Type B pancreatic cell (in vitro differentiated cells): ENCODE results near the gene TMPRSS3. TPM values are rescaled to one million over a fixed set of nuclear protein-coding genes. Genes with fewer than 3 reads are reported as not detected.

ENCODE experiments used
- DNase-seq: peaks from one replicate; pipeline ENCODE4 v3.0.0; 2021; ENCODE audit warnings: mixed read lengths; ENCODE audit not compliant: unreplicated experiment; ENCODE audit errors: extremely low spot score
- H3K27ac Mint-ChIP-seq: 2 replicates; pipeline ENCODE4 v1.8.0; 2021; ENCODE audit warnings: mild to moderate bottlenecking, mixed read lengths
- H3K27me3 Mint-ChIP-seq: 2 replicates; pipeline ENCODE4 v1.8.0; 2021; ENCODE audit warnings: mixed read lengths
- H3K36me3 Mint-ChIP-seq: 2 replicates; pipeline ENCODE4 v1.8.0; 2021; ENCODE audit warnings: mixed read lengths
- H3K4me1 Mint-ChIP-seq: one replicate; pipeline ENCODE4 v1.8.0; 2021; ENCODE audit warnings: mixed read lengths; ENCODE audit not compliant: unreplicated experiment
- H3K4me3 Mint-ChIP-seq: 2 replicates; pipeline ENCODE4 v1.8.0; 2021; ENCODE audit warnings: mild to moderate bottlenecking, mixed read lengths
- H3K9me3 Mint-ChIP-seq: 2 replicates; pipeline ENCODE4 v1.8.0; 2021; ENCODE audit warnings: mixed read lengths
- total RNA-seq: library from RNA; stranded (reverse); gene quantifications from 2 replicates; pipeline ENCODE4 v1.2.1, GENCODE V29; 2021; ENCODE audit warnings: low replicate concordance
- TF ChIP-seq, protein P1 (sequence below): fragments of 200-600 bp; sonication (generic); conservative IDR thresholded peaks from 2 replicates; pipeline ENCODE4 v1.5.0; 2021; ENCODE audit warnings: antibody characterized with exemption, mild to moderate bottlenecking

TMPRSS3 gene
- total RNA-seq, 1 donor from 2014 or later: 1.3 TPM

DNA sequence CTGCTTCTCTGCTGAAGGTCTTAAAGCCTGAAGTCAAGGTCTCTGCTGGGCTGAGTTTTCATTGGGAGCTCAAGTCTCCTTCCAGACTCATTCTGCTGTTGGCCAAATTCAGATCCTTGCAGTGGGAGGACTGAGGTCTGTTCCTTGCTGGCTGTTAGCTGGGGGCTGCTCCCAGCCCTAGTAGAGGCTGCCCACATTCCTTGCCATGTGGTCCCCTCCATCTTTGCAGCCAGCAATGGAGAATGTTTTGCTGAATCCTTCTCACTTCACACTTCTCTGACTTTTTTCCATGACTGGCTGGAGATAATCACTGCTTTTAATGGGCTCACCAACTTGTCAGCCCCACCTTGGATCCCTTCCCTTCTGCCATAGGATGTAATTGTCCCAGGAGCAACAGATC lies 41.1 kb upstream of the TMPRSS3 start:
- Mint-ChIP-seq H3K27ac (no peak overlapping the region), H3K36me3 (no peaks in the 10 kb centered on the region), H3K4me1 (no peaks in the 10 kb centered on the region), H3K9me3 (peaks cover 7% of the 10 kb centered on the region), H3K4me3 (no peak overlapping the region), H3K27me3 (peaks cover 27% of the 10 kb centered on the region)
- TF ChIP-seq, protein P1, sequence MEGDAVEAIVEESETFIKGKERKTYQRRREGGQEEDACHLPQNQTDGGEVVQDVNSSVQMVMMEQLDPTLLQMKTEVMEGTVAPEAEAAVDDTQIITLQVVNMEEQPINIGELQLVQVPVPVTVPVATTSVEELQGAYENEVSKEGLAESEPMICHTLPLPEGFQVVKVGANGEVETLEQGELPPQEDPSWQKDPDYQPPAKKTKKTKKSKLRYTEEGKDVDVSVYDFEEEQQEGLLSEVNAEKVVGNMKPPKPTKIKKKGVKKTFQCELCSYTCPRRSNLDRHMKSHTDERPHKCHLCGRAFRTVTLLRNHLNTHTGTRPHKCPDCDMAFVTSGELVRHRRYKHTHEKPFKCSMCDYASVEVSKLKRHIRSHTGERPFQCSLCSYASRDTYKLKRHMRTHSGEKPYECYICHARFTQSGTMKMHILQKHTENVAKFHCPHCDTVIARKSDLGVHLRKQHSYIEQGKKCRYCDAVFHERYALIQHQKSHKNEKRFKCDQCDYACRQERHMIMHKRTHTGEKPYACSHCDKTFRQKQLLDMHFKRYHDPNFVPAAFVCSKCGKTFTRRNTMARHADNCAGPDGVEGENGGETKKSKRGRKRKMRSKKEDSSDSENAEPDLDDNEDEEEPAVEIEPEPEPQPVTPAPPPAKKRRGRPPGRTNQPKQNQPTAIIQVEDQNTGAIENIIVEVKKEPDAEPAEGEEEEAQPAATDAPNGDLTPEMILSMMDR: no peak
- DNase-seq: no peak

DNA sequence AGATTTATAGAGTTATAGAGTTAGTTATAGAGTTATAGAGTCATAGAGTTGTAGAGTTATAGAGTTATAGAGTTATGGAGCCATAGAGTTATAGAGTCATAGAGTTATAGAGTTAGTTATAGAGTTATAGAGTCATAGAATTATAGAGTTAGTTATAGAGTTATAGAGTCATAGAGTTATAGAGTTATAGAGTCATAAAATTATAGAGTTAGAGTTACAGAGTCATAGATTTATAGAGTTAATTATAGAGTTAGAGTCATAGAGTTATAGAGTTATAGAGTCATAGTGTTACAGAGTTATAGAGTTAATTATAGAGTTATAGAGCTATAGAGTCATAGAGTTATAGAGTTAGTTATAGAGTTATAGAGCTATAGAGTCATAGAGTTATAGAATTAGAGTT lies 40.0 kb upstream of the TMPRSS3 start:
- peaks cover 7% of the 10 kb centered on the region for H3K9me3 Mint-ChIP-seq
- DNase-seq: no peak
- H3K36me3 Mint-ChIP-seq: no peaks in the 10 kb centered on the region
- H3K4me1 Mint-ChIP-seq: no peaks in the 10 kb centered on the region
- peaks cover 25% of the 10 kb centered on the region for H3K27me3 Mint-ChIP-seq
- TF ChIP-seq, protein P1: no peak
- no peak overlapping the region for H3K27ac Mint-ChIP-seq
- H3K4me3 Mint-ChIP-seq: no peak overlapping the region

GRCh38 chr21:42435401-42435800 lies 39.5 kb upstream of the TMPRSS3 start:
- H3K4me1 Mint-ChIP-seq: no peaks in the 10 kb centered on the region
- H3K9me3 Mint-ChIP-seq: peaks cover 7% of the 10 kb centered on the region
- H3K4me3 Mint-ChIP-seq: no peak overlapping the region
- no peaks in the 10 kb centered on the region for H3K36me3 Mint-ChIP-seq
- TF ChIP-seq, protein P1: no peak
- H3K27ac Mint-ChIP-seq: no peak overlapping the region
- no peak for DNase-seq
- H3K27me3 Mint-ChIP-seq: peaks cover 25% of the 10 kb centered on the region

DNA sequence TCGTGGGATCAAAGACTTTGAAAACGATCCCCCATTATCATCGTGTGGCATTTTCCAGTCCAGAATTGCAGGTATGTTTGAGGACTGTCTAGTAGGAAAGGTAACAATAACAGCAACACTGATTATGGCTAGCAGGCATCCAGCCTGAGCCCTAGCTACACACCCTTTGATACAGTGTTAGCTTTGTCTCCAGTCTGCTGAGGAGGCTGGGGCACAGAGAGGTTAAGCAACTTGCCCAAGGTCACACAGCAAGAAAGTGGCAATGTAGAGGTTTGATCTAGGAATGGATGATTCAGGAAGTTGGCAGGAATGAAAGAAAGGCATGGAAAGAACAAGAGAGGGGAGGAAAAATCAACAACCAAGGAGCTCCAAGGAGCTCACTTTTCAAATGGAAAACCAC lies 39.0 kb upstream of the TMPRSS3 start:
- Mint-ChIP-seq H3K4me1 (no peaks in the 10 kb centered on the region), H3K36me3 (no peaks in the 10 kb centered on the region), H3K27ac (no peak overlapping the region), H3K4me3 (no peak overlapping the region), H3K27me3 (peaks cover 25% of the 10 kb centered on the region), H3K9me3 (peaks cover 7% of the 10 kb centered on the region)
- TF ChIP-seq, protein P1: no peak
- DNase-seq: no peak

DNA sequence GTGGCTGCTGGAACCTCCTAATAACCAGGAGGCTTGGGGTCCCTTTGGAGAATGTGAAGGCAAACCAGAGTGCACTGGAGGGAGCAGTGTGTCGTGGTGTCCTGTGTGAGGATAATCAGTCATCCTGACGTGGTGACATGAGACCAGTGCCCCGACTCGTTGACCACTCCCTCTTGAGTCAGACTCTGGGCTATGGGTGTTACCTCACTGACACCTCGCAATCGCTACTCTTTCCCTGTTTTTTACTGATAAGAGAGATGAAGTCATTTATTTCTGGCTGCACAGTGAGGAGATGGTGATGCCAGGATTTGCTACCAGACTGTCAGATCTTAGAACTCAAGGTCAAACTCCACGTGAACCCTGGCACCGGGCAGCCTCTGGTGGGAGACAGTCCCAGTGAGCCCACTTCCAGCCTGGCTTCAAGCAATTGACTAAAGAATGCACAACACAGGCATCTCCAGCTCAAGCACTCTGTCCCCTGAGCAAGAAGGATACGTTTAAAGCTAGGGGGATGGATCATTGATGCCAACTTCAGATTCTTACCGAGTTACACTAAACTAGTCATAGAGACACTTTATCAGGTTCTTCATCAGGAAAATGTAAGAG lies 38.2 kb upstream of the TMPRSS3 start:
- peaks cover 25% of the 10 kb centered on the region for H3K27me3 Mint-ChIP-seq
- H3K4me1 Mint-ChIP-seq: no peaks in the 10 kb centered on the region
- H3K27ac Mint-ChIP-seq: no peak overlapping the region
- peaks cover 7% of the 10 kb centered on the region for H3K9me3 Mint-ChIP-seq
- DNase-seq: no peak
- no peaks in the 10 kb centered on the region for H3K36me3 Mint-ChIP-seq
- H3K4me3 Mint-ChIP-seq: no peak overlapping the region
- TF ChIP-seq, protein P1: no peak

GRCh38 chr21:42432695-42433094 lies 36.8 kb upstream of the TMPRSS3 start:
- DNase-seq: no peak
- TF ChIP-seq, protein P1: no peak
- Mint-ChIP-seq H3K27me3 (peaks cover 28% of the 10 kb centered on the region), H3K4me3 (no peak overlapping the region), H3K27ac (no peak overlapping the region), H3K9me3 (peaks cover 7% of the 10 kb centered on the region), H3K36me3 (no peaks in the 10 kb centered on the region), H3K4me1 (no peaks in the 10 kb centered on the region)
